K562 (cell line): ENCODE results near the gene KRT34. TPM values are rescaled to one million over a fixed set of nuclear protein-coding genes. Genes with fewer than 3 reads are reported as not detected.

ENCODE experiments used
- ATAC-seq: fragments of 200-7000 bp; cut with Tn5 transposase; 3 replicates; pipeline ENCODE4 v1.9.1; 2020; ENCODE audit warnings: moderate library complexity
- BruUV-seq: library from RNA; stranded (reverse); fragments of 400-500 nt; replicated peaks from 2 replicates; lab custom pipeline; 2021; lab: Mats Ljungman, UMichigan
- CTCF ChIA-PET: fragments of 300-600 bp; formaldehyde crosslinking; extraction: SDS; loops from one replicate; lab custom pipeline; 2021; ENCODE audit warnings: low intra/inter-chr PET ratio; lab: Yijun Ruan, JAX
- POLR2A ChIA-PET: fragments of 300-600, 350-650 bp; sonication (Branson Sonifier 250); formaldehyde crosslinking; extraction: SDS; loops from one replicate; lab custom pipeline; 2021; ENCODE audit warnings: antibody characterized with exemption, inconsistent platforms; lab: Yijun Ruan, JAX
- DNase-seq, 4 experiments: peaks; one replicate each; pipeline versions ENCODE4 v3.0.0 to v3.0.0-alpha.2; 2011 to 2018; ENCODE audit warnings: low spot score in 3 of 4, mixed read lengths in 3 of 4; ENCODE audit errors: extremely low read depth in 1 of 4
- FAIRE-seq: peaks from 2 replicates; lab custom pipeline; 2011; peaks lifted over from hg19 to GRCh38; lab: Jason Lieb, UNC
- H2AFZ ChIP-seq: 2 replicates; pipeline ENCODE4 v1.6.0; 2011; ENCODE audit warnings: low read depth, low read length, control low read depth, inconsistent platforms
- H3K27ac ChIP-seq: fragments of 200-600 bp; 3 replicates; pipeline ENCODE4 v1.8.0; 2011; ENCODE audit warnings: low read depth, mild to moderate bottlenecking, control low read depth, inconsistent platforms, low read length, moderate library complexity, mixed read lengths; ENCODE audit errors: extremely low read depth
- H3K27me3 ChIP-seq, 2 experiments: fragments of 300-600 bp in 1 of 2; 2 replicates in 1 of 2; 3 replicates in 1 of 2; pipeline versions ENCODE4 v1.6.0 to v1.8.0; 2011; ENCODE audit warnings: inconsistent platforms in 2 of 2, low read length in 2 of 2, mild to moderate bottlenecking in 1 of 2, mixed read lengths in 1 of 2, moderate library complexity in 1 of 2; ENCODE audit not compliant: control insufficient read depth in 2 of 2, insufficient read depth in 2 of 2
- H3K36me3 ChIP-seq: fragments of 300-600 bp; 3 replicates; pipeline ENCODE4 v1.8.0; 2011; ENCODE audit warnings: mild to moderate bottlenecking, low read length, inconsistent platforms; ENCODE audit not compliant: control insufficient read depth, insufficient read depth
- H3K4me1 ChIP-seq, 2 experiments: fragments of 200-600 bp in 1 of 2; replicated peaks in 1 of 2; 2 replicates in 1 of 2; 3 replicates in 1 of 2; pipeline versions ENCODE4 v1.5.1 to v1.8.0; 2011; ENCODE audit warnings: inconsistent platforms in 2 of 2, low read length in 2 of 2, mild to moderate bottlenecking in 1 of 2, mixed read lengths in 1 of 2, moderate library complexity in 1 of 2; ENCODE audit not compliant: control insufficient read depth in 2 of 2, insufficient read depth in 2 of 2
- H3K4me2 ChIP-seq: 2 replicates; pipeline ENCODE4 v1.6.1; 2011; ENCODE audit warnings: low read length, control low read depth, inconsistent platforms, mixed read lengths; ENCODE audit not compliant: insufficient read depth
- H3K4me3 ChIP-seq: fragments of 200-600 bp; sonication (generic), shearing (Covaris generic); 2 replicates; pipeline ENCODE4 v1.5.1; 2016; ENCODE audit warnings: control low read depth, inconsistent platforms
- H3K79me2 ChIP-seq: fragments of 200-600 bp; 3 replicates; pipeline ENCODE4 v1.8.0; 2011; ENCODE audit warnings: low read length, inconsistent platforms; ENCODE audit not compliant: control insufficient read depth, insufficient read depth
- H3K9ac ChIP-seq, 2 experiments: 2 replicates each; pipeline versions ENCODE4 v1.6.0 to v1.6.1; 2011; ENCODE audit warnings: low read depth in 2 of 2, low read length in 2 of 2, control low read depth in 1 of 2, inconsistent platforms in 1 of 2, mild to moderate bottlenecking in 1 of 2, mixed read lengths in 1 of 2; ENCODE audit not compliant: insufficient read depth in 1 of 2
- H3K9me1 ChIP-seq: one replicate; pipeline ENCODE4 v1.6.0; 2011; ENCODE audit warnings: inconsistent platforms, mild to moderate bottlenecking, low read length, moderate library complexity; ENCODE audit not compliant: control insufficient read depth, insufficient read depth
- H3K9me3 ChIP-seq: replicated peaks from 2 replicates; pipeline ENCODE4 v1.5.1; 2011; ENCODE audit warnings: low read depth, low read length, inconsistent platforms; ENCODE audit not compliant: control insufficient read depth, insufficient read depth
- H4K20me1 ChIP-seq: replicated peaks from 2 replicates; pipeline ENCODE4 v1.6.1; 2011; ENCODE audit warnings: low read length, inconsistent platforms, mixed read lengths; ENCODE audit not compliant: control insufficient read depth, insufficient read depth
- ARID2 ChIP-seq: fragments of 450-650 bp; IDR thresholded peaks from 2 replicates; pipeline ENCODE4 v1.6.1; 2017; ENCODE audit warnings: antibody characterized with exemption, mild to moderate bottlenecking
- CHD4 ChIP-seq: fragments of 200-600 bp; sonication (generic); IDR thresholded peaks from 3 replicates; pipeline ENCODE4 v1.6.1; 2012; ENCODE audit warnings: low read depth, mild to moderate bottlenecking, mixed read lengths, low read length, inconsistent platforms; ENCODE audit not compliant: insufficient read depth, insufficient replicate concordance, poor library complexity, severe bottlenecking
- ILK ChIP-seq: fragments of 450-650 bp; IDR thresholded peaks from 2 replicates; pipeline ENCODE4 v1.6.1; 2016; ENCODE audit warnings: missing genetic modification characterization, low read depth, mild to moderate bottlenecking, missing compliant biosample characterization, moderate library complexity, borderline replicate concordance
- LCOR ChIP-seq: sonication (generic); formaldehyde crosslinking; IDR thresholded peaks from 2 replicates; pipeline ENCODE4 v1.8.0; 2022; ENCODE audit warnings: mild to moderate bottlenecking, missing genetic modification reagents
- TAL1 ChIP-seq: fragments of 450-650 bp; IDR thresholded peaks from 2 replicates; pipeline ENCODE4 v1.6.1; 2016; ENCODE audit warnings: mild to moderate bottlenecking
- TCFL5 ChIP-seq: fragments of 250-450 bp; sonication (Bioruptor Pico); conservative IDR thresholded peaks from 2 replicates; pipeline ENCODE4 v1.6.1; 2021; ENCODE audit warnings: mild to moderate bottlenecking, moderate library complexity, matching md5 sums
- ZNF347 ChIP-seq: fragments of 450-650 bp; formaldehyde crosslinking; IDR thresholded peaks from 2 replicates; pipeline ENCODE4 v1.4.0; 2020; ENCODE audit warnings: low read depth, mild to moderate bottlenecking, moderate library complexity
- WGBS: fragments of 100-300 bp; shearing (Covaris generic); methylation state at CpG from one replicate; pipeline ENCODE4 v1.1.6; 2016; ENCODE audit warnings: low coverage, mixed read lengths; ENCODE audit not compliant: insufficient coverage; ENCODE audit errors: missing lambda C conversion rate; 5-methylcytosine and 5-hydroxymethylcytosine counted together
- in situ Hi-C: fragments of 300-500 bp; cut with MboI; formaldehyde crosslinking; loops from 4 replicates; pipeline ENCODE4 v1.15.0; 2018; ENCODE audit warnings: inconsistent platforms, mixed read lengths
- intact Hi-C: fragments of 100-400 bp; cut with micrococcal nuclease; formaldehyde crosslinking; loops from 2 replicates; pipeline ENCODE4 v1.14.2; 2022
- polyA plus RNA-seq, 8 experiments: library from polyadenylated mRNA; depleted of rRNA in 4 of 8; stranded (reverse) in 5 of 8; unstranded in 3 of 8; fragments of >200 nt; fragmentation: Nextera tagmentation in 2 of 8; fragmentation: Illumina TruSeq in 1 of 8; extraction: Ambion mirVana in 2 of 8; extraction: Trizol in 1 of 8; gene quantifications; 2 replicates each; pipeline versions ENCODE4 v1.2.1 to v1.2.3, GENCODE V29; 2011 to 2014; ENCODE audit warnings: inconsistent platforms in 1 of 8, missing spikeins in 1 of 8
- total RNA-seq, 7 experiments: library from RNA; depleted of rRNA in 6 of 7; stranded (reverse); fragments of >200 nt in 6 of 7; fragmentation: Illumina TruSeq in 2 of 7; extraction: Trizol in 2 of 7; gene quantifications; 2 replicates each; pipeline versions ENCODE4 v1.2.1 to v1.2.3, GENCODE V29; 2011 to 2021; ENCODE audit warnings: low replicate concordance in 1 of 7
- TF ChIP-seq, protein P1 (sequence below): fragments of 450-650 bp; IDR thresholded peaks from 2 replicates; pipeline ENCODE4 v1.6.1; 2016; ENCODE audit warnings: antibody characterized with exemption
- TF ChIP-seq, protein P2 (sequence below): fragments of 250-450 bp; sonication (Bioruptor Pico); IDR thresholded peaks from 2 replicates; pipeline ENCODE4 v1.4.0; 2020; ENCODE audit warnings: mild to moderate bottlenecking, moderate library complexity

KRT34 gene
- total and polyA plus RNA-seq, 9 of the 15 experiments (the other 6 are each of a cell fraction or from before 2014, with no cell fraction given) = not detected

DNA sequence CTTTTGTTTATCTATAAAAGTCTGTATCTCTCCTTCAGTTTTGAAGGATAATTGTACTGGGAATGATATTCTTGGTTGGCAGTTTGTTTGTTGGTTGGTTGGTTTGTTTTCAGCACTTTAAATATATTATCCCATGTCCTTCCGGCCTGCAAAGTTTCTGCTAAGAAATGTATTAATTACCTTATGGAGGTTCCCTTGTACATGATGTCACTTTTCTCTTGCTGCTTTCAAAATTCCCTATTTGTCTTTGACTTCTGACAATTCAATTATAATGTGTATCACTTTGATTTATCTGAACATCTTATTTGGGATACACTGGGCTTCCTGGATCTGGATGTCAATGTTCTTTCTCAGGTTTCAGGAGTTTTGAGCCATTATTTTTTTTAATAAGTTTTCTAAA is 4.1 kb upstream of the KRT34 start:
- POLR2A ChIA-PET = no interaction called here
- Histone ChIP-seq H3K4me1 (no peaks in the 10 kb centered on the region), H3K9me3 (no peaks in the 10 kb centered on the region), H3K27ac (no peak overlapping the region), H4K20me1 (no peaks in the 10 kb centered on the region), H3K36me3 (no peaks in the 10 kb centered on the region), H3K27me3 (peaks cover 5 to 15% of the 10 kb centered on the region in 2 experiments; a peak in 2 of 5 replicates), H3K9ac (no peak overlapping the region), H3K9me1 (no peaks in the 10 kb centered on the region), H3K4me3 (no peak overlapping the region), H3K4me2 (no peak overlapping the region), H3K79me2 (no peaks in the 10 kb centered on the region), H2AFZ (no peak overlapping the region)
- FAIRE-seq = no peak
- in situ Hi-C loops = no loop called here
- 0% methylated on average over 1 of the region's 1 CpG for WGBS
- DNase-seq = no peak
- intact Hi-C loops = no loop called here
- no peak for ATAC-seq
- CTCF ChIA-PET = no interaction called here
- TF ChIP-seq LCOR (CRISPR knock-in tag) (no peak), ZNF347 (no peak), ILK (tag) (no peak), TCFL5 (CRISPR knock-in tag) (no peak), CHD4 (no peak), TAL1 (no peak), ARID2 (no peak)
- TF ChIP-seq, protein P1, sequence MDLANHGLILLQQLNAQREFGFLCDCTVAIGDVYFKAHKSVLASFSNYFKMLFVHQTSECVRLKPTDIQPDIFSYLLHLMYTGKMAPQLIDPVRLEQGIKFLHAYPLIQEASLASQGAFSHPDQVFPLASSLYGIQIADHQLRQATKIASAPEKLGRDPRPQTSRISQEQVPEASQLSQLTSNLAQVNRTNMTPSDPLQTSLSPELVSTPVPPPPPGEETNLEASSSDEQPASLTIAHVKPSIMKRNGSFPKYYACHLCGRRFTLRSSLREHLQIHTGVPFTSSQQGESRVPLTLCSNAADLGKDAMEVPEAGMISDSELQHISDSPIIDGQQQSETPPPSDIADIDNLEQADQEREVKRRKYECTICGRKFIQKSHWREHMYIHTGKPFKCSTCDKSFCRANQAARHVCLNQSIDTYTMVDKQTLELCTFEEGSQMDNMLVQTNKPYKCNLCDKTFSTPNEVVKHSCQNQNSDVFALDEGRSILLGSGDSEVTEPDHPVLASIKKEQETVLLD = no peak
- TF ChIP-seq, protein P2, sequence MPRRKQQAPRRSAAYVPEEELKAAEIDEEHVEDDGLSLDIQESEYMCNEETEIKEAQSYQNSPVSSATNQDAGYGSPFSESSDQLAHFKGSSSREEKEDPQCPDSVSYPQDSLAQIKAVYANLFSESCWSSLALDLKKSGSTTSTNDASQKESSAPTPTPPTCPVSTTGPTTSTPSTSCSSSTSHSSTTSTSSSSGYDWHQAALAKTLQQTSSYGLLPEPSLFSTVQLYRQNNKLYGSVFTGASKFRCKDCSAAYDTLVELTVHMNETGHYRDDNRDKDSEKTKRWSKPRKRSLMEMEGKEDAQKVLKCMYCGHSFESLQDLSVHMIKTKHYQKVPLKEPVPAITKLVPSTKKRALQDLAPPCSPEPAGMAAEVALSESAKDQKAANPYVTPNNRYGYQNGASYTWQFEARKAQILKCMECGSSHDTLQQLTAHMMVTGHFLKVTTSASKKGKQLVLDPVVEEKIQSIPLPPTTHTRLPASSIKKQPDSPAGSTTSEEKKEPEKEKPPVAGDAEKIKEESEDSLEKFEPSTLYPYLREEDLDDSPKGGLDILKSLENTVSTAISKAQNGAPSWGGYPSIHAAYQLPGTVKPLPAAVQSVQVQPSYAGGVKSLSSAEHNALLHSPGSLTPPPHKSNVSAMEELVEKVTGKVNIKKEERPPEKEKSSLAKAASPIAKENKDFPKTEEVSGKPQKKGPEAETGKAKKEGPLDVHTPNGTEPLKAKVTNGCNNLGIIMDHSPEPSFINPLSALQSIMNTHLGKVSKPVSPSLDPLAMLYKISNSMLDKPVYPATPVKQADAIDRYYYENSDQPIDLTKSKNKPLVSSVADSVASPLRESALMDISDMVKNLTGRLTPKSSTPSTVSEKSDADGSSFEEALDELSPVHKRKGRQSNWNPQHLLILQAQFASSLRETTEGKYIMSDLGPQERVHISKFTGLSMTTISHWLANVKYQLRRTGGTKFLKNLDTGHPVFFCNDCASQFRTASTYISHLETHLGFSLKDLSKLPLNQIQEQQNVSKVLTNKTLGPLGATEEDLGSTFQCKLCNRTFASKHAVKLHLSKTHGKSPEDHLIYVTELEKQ (CRISPR knock-in tag) = no peak
- BruUV-seq = no TSS peak
